Jurkat, Clone E6-1 (cell line): ENCODE results near the gene THAP7.

Experiments
- DNase-seq: peaks from one replicate; pipeline ENCODE4 v3.0.0-alpha.2; 2011; ENCODE audit warnings: low read depth, low spot score
- H3K4me3 ChIP-seq: 2 replicates; pipeline ENCODE4 v1.5.1; 2011; ENCODE audit warnings: mild to moderate bottlenecking, low read length, control low read depth, moderate library complexity

THAP7 gene

GRCh38 chr22:20970939-20971657 lies 30.8 kb downstream of the THAP7 start:
- no peak for DNase-seq
- H3K4me3 ChIP-seq, result no peak overlapping the region

DNA sequence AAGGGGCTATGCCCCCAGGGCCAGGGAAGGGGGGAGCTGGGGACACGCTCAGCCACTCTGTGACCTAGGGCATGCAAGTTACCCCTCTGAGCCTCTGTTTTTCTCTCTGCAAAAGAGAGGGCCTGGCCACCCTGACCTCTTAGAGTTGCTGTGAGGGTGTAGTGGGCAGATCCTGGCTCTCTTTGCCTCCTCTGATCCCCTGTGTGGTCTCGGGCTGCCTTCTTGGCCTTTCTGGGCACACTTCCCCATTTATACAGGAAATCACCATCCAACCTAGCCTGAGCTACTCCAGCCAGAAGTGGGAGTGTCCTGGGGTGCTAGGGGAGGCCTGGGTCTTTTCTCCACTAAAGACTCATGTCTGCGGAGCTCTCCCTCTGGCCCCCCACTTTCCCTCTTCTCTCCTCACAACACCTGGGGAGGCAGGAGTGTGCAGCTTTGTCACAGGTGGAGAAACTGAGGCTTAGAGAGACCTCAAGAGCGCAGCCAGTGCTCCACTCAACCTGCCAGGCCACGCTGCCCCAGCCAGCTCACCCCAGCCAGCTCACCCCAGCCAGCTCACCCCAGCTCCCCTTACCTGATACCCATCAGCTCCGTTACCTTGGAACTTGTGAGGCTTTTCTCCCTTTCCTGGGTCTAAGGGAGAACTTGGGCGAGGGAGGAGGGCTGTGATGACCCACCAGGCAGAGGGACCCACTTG lies 33.5 kb downstream of the THAP7 start:
- H3K4me3 ChIP-seq, result no peak overlapping the region

GRCh38 chr22:20967697-20968211 lies 34.2 kb downstream of the THAP7 start:
- no peak overlapping the region for H3K4me3 ChIP-seq
- no peak for DNase-seq

More for the DNA sequence above, 33.5 kb downstream of the THAP7 start:
- no peak for DNase-seq

DNA sequence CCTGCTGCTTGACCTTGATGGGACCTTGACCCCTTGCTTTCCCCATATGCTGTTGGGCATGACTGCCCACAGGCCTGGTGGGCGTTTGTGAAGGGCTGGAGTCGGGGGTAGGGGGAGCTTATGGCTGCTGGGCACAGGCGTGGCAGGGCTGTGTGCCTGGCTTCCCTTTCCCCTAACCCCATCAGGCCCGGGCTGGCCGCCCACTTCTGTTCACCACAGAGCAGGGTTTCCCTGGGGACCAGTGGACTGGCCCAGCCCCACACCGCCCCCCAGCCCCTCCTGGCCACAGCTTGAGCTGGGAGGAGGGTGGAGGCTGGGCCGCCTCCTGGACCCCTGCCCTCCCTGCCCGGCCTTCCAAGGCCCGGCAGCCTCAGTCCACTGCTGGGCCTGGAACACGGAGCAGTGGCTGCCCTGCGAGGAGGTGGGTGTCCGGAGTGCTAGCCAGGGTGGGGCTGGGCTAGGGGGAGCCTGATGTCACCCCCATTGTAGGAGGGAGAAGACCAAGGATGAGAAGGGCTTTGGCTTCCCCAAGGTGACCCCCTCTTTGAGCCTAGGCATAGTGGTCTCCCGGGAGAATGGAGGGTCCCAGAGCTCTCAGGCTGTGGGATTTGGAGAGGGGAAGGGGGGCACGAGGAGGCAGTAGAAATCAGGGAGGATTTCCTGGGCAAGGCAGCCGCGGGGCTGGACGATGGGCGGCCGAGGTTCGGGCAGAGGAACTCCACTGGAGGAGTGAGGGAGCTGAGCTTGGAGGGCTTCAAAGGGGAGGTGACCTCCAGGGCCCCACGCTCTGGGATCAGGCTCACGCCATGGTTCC lies 34.8 kb downstream of the THAP7 start, which contains the start of gene AIFM3:
Gene AIFM3 (plus strand): TSS at position 373 of the 814 bp plus-strand sequence. CDS start 690 bp downstream, outside the sequence.
- no peak for DNase-seq
- H3K4me3 ChIP-seq, result no peak within 1 kb of the TSS

DNA sequence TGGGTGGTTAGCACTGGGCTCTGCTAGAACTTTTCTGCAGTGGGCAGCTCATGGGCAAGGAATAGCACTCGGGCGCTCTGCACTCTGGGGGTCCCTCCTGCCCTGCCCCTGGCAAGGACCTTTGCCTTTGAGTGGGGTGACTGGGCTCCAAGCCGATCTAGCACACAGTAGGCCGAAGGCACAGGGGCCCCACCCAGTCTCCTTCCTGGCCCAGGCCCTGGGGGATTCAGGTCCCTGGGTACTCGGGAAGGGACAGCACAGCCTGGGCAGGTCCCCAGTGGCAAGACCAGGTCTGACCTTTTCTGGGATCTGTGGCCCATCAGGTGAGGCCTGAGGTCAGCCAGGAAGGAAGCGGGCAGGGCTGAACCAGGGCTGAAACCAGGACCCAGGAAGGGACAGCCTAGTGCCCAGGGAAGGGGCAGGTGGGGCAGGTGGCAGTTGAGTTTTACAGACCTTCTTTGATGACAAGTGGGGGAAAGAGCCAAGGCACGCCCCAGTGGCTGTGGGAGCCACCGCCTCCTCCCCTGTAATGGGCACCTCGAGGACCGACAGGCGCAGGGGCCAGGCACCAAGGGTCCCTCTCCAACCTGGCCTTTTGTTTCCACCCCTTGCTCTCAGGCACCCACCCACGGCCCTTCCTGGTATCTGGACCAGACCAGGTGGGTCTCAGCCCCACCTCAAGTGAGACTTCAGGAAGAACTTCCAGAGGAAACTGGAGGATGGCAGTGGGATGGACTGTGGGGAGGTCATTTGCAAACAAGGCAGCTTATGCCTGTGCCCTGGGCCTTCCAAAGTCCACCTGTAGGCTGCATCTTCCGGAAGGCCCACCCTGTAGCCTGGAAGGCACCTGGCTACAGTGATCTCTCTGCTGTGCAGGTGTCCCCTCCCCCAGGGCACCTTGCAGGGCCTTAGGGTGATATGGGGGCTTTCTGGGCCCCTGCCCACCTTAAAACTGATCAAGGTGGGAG lies 35.7 kb downstream of the THAP7 start:
- H3K4me3 ChIP-seq, result no peak overlapping the region
- no peak for DNase-seq

DNA sequence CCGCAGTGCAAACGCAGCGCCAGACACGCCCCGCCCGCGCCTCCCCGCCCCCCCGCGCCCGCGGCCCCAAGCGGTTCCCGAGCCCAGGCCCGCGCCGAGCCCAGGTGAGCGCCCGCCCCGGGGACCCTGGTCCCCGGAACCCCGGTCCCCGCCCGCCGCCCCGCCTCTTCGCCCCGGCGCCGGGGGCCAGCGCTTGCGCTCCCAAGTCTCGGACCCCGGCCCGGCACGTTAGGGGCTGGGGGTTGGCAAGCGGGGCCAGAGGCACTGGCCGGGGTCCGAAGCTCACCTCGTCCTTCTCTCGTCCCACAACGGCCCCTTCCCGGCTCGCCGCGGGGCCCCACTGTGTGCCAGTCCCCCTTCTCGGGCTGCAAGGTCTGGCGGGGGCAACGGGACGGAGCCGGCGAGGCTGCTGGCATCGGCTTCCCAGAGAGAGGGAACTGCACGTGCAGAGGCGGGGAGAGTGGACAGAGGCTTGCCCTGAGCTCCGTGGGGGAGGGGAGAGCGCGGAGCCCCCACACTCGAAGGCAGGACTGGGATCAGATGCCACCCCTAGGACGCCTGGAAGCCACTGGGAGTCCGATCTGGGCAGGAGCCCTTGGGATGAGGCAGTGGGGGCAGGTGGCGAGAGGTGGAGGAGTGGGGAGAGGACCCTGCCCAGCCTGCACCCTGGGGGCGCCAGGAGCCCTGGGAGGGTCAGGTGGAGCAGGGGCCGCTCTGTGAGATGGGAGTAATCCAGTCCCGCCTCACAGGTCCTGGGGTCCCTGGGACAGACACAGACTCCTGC lies 36.6 kb downstream of the THAP7 start:
- DNase-seq, result no peak
- no peak overlapping the region for H3K4me3 ChIP-seq

- H3K4me3 ChIP-seq, result no peak overlapping the region
- DNase-seq, result no peak
Measured at GRCh38 chr22:20964799-20965103, 37.2 kb downstream of the THAP7 start.

DNA sequence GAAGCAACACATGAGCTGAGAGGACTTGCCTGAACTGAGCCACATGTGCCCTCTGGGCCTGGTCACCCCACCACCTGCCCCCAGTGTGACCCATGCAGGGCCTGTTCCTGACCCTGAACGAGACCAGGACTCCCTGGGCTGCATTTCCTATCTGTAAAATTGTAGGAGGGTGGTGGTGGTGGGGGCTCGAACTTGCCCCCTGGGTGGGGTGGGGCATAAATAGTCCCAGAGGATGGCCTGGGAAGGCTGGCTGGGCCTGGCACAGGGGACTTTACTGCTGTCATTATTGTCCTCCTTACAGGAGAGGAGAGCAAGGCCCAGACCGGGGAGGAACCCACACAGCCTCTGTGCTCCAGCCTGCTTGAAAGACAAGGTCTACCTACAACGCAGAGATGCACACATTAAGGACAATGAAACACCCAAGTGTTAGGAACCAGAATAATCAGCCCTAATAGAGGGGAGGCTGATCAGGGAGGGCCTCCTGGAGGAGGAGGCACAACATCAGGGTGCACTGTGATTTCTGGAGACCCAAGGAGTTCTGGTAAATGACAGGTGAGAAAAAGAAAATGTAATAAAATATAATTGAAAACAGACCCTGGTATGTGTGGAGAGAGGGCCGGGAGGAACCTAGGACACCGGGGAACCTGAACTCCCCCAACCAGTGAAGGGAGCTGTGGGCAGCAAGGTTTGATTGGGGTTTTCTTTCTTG lies 37.7 kb downstream of the THAP7 start:
- DNase-seq, result no peak
- no peak overlapping the region for H3K4me3 ChIP-seq

- no peak overlapping the region for H3K4me3 ChIP-seq
- DNase-seq, result no peak
Measured at GRCh38 chr22:20963201-20964052, 38.5 kb downstream of the THAP7 start.

DNA sequence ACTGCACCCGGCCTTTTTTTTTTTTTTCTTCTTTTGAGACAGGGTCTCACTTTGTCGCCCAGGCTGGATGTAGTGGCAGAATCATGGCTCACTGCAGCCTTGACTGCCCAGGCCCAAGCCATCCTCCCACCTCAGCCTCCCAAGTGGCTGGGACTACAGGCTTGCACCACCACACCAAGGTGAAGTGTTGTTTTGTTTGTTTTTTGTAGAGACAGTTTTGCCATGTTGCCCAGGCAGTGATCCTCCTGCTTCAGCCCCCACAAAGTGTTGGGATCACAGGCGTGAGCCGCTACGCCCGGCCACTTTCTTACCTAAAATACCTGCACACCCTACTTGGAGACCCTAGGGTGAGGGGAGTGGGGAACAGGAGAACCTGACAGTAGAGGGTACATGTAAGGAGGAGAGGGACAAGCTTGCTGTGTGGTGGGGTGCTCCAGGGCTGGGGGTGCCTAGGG lies 39.4 kb downstream of the THAP7 start:
- H3K4me3 ChIP-seq, result no peak overlapping the region

DNA sequence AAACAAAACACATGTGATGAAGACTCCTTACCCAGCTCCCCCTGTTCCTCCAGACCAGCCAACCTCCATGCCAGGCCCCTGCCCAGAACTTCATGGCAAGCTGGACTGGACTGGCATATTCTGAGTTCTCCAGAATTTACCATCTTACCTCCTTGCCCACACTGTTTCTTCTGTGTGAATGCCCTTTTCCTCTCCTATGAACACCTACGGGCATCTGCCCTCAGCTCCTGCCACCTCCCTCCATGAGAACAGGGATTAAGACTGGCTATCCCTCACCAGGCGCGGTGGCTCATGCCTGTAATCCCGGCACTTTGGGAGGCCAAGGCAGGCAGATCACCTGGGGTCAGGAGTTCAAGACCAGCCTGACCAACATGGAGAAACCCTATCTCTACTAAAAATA lies 41.3 kb downstream of the THAP7 start:
- DNase-seq, result no peak
- H3K4me3 ChIP-seq, result no peak overlapping the region

More for the DNA sequence above, 39.4 kb downstream of the THAP7 start:
- no peak for DNase-seq

GRCh38 chr22:20959578-20960461 lies 42.1 kb downstream of the THAP7 start:
- H3K4me3 ChIP-seq, result no peak overlapping the region
- no peak for DNase-seq

DNA sequence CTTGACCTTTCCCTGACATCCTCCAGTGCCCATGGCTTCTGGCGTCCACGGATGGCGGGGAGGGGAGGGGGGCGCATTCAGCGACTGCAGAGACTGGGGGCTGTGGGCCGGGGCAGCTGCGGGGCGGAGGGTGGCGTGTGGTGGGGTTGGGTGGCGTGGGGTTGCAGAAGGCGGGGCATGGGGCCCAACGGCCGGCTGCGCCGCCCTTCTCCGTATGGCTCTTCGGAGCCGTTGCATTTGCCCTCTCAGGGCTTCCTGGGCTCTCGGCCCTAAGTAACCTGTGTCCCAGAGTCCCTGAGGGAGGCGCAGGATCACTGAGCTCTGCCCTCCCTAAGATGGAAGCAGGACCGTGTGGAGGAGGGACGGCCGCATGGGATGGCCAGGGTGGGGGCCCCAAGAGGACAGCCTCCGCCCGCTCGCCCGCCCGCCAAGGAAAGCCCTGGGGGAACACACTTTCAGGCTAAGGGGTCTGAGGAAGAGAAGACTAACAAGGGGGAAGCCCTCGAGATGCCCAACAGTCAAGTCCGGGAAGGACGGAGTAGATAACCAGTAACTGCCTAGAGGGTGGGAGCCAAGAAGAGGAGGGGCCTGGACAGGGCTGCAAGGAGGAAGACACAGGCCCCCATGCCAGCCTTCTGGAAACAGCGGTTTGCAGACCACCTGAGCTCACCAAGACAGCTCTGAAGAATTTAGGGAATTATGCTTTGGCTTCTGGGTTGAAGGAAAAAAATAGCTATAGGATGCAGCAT lies 44.1 kb downstream of the THAP7 start:
- no peak overlapping the region for H3K4me3 ChIP-seq
- DNase-seq, result no peak

GRCh38 chr22:20957102-20957682 lies 44.7 kb downstream of the THAP7 start:
- no peak overlapping the region for H3K4me3 ChIP-seq
- DNase-seq, result no peak
